Panc1 (cell line): ENCODE results near the gene COL1A1.

Experiments used
- CTCF ChIP-seq: fragments of 450-650 bp; IDR thresholded peaks from 2 replicates; pipeline ENCODE4 v1.5.1; 2017; ENCODE audit warnings: mild to moderate bottlenecking
- POLR2AphosphoS5 ChIP-seq: IDR thresholded peaks from 2 replicates; pipeline ENCODE4 v1.6.1; 2012; ENCODE audit warnings: mild to moderate bottlenecking, low read depth, low read length, moderate library complexity

GRCh38 chr17:50180620-50181019 is 20.8 kb downstream of the COL1A1 start:
- TF ChIP-seq CTCF (no peak), POLR2AphosphoS5 (no peak)
